Natural killer cell (primary cell): ENCODE measurements around the gene TCF4. TPM values are rescaled to one million over a fixed set of nuclear protein-coding genes. Genes with fewer than 3 reads are reported as not detected.

Experiments
- ATAC-seq, 3 donors: fragments of 150-1000 bp in 2 of 3; fragments of 200-7000 bp in 1 of 3; cut with Tn5 transposase; 1 replicate in 1 of 3; 2 replicates in 2 of 3; pipeline ENCODE4 v1.10.0; 2021; ENCODE audit warnings: mild to moderate bottlenecking in 2 of 3, moderate library complexity in 2 of 3
- DNase-seq, 2 donors: peaks; one replicate each; pipeline versions ENCODE4 v3.0.0 to v3.0.0-alpha.2; 2013 to 2021; ENCODE audit warnings: mixed read lengths in 1 of 2
- H3K27ac ChIP-seq: one replicate; pipeline ENCODE4 v1.5.1; 2013; ENCODE audit warnings: mild to moderate bottlenecking, low read length
- H3K27me3 ChIP-seq: one replicate; pipeline ENCODE4 v1.6.1; 2013; ENCODE audit warnings: low read length; ENCODE audit not compliant: control insufficient read depth, insufficient read depth
- H3K36me3 ChIP-seq: one replicate; pipeline ENCODE4 v1.6.1; 2013; ENCODE audit warnings: low read length; ENCODE audit not compliant: control insufficient read depth, insufficient read depth
- H3K4me1 ChIP-seq: one replicate; pipeline ENCODE4 v1.6.1; 2013; ENCODE audit warnings: low read length; ENCODE audit not compliant: control insufficient read depth, insufficient read depth
- H3K4me3 ChIP-seq: one replicate; pipeline ENCODE4 v1.5.1; 2013; ENCODE audit warnings: low read length
- H3K9me3 ChIP-seq: one replicate; pipeline ENCODE4 v1.6.1; 2013; ENCODE audit warnings: low read length; ENCODE audit not compliant: control insufficient read depth, insufficient read depth
- H3K27ac Mint-ChIP-seq, 2 donors: one replicate each; pipeline ENCODE4 v1.8.0; 2022; ENCODE audit warnings: mild to moderate bottlenecking in 2 of 2, mixed read lengths in 2 of 2, moderate library complexity in 1 of 2
- H3K27me3 Mint-ChIP-seq, 2 donors: one replicate each; pipeline ENCODE4 v1.8.0; 2022; ENCODE audit warnings: low read depth in 2 of 2, mixed read lengths in 2 of 2
- H3K36me3 Mint-ChIP-seq: one replicate; pipeline ENCODE4 v1.8.0; 2022; ENCODE audit warnings: mixed read lengths
- H3K4me1 Mint-ChIP-seq, 2 donors: one replicate each; pipeline ENCODE4 v1.8.0; 2022; ENCODE audit warnings: mixed read lengths in 2 of 2
- H3K4me3 Mint-ChIP-seq: one replicate; pipeline ENCODE4 v1.8.0; 2022; ENCODE audit warnings: mild to moderate bottlenecking, moderate library complexity, mixed read lengths
- H3K9me3 Mint-ChIP-seq, 2 donors: one replicate each; pipeline ENCODE4 v1.8.0; 2022; ENCODE audit warnings: mixed read lengths in 2 of 2
- WGBS: methylation state at CpG from one replicate; pipeline ENCODE4 v1.1.7; 2013; ENCODE audit warnings: missing lambda C conversion rate; ENCODE audit not compliant: insufficient coverage; 5-methylcytosine and 5-hydroxymethylcytosine counted together
- intact Hi-C: fragments of 100-400 bp; cut with micrococcal nuclease; formaldehyde crosslinking; loops from one replicate; pipeline ENCODE4 v1.14.2; 2022
- total RNA-seq, 4 donors: library from RNA; stranded (reverse); fragments of 120-200 nt in 1 of 4; gene quantifications; one replicate each; pipeline versions ENCODE4 v1.2.3 to v1.2.4, GENCODE V29; 2013 to 2022
- TF ChIP-seq, protein P1 (sequence below): fragments of 200-600 bp; IDR thresholded peaks from one replicate; pipeline ENCODE4 v1.8.0; 2022; ENCODE audit warnings: antibody characterized with exemption

The TCF4 gene
- total RNA-seq, result 10 to 100 TPM in 1 of 3 donors, 1 to 10 TPM in 2; 8.3 to 16.5 (median 9.0) TPM
- total RNA-seq (2013), result 120 TPM

DNA sequence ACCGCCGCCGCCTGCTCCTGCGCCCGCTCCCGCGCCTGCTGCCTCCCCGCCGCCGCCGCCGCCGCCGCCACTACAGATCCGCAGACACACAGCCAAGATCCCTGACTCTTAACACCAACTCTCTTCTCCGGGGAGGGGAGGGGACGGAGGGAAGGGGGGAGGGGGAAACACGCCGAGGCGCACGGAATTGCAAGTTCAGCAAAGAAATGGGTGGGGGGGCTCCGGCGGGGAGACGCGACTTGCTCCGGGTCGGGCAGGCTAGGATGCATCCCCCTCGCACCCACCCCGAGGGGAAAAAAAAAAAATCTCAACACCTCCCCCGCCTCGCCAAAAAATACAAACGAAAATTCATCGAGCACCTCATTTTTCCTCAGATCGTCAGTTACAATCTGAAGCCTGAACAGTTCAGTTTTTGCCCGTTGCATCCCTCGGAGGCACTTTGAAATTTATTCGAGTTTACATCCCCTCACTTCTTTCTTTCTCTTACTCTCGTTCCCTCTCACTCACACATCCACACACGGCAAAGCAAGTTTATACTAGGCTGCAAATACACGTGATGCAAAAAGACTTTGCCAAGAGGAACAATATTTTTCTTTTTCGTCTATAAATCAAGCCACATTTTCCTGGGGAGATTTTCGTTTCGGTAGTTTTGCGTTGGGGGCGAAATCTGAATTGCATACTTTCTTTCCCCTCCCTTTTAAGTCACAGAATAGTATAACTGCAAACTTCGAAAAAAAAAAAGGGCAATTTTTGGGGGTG lies at the start of gene TCF4:
TSS of gene TCF4 (minus strand) at position 82 of the 759 bp plus-strand sequence. CDS start 1,076 bp downstream, outside the sequence.
- Histone ChIP-seq H3K4me3 (peak within 1 kb of the TSS; percentile 68), H3K36me3 (no peaks in the 10 kb centered on the region), H3K4me1 (peaks cover 7% of the 10 kb centered on the region), H3K27ac (peak within 1 kb of the TSS; percentile 62), H3K27me3 (peaks cover 6% of the 10 kb centered on the region), H3K9me3 (no peaks in the 10 kb centered on the region)
- TF ChIP-seq, protein P1, sequence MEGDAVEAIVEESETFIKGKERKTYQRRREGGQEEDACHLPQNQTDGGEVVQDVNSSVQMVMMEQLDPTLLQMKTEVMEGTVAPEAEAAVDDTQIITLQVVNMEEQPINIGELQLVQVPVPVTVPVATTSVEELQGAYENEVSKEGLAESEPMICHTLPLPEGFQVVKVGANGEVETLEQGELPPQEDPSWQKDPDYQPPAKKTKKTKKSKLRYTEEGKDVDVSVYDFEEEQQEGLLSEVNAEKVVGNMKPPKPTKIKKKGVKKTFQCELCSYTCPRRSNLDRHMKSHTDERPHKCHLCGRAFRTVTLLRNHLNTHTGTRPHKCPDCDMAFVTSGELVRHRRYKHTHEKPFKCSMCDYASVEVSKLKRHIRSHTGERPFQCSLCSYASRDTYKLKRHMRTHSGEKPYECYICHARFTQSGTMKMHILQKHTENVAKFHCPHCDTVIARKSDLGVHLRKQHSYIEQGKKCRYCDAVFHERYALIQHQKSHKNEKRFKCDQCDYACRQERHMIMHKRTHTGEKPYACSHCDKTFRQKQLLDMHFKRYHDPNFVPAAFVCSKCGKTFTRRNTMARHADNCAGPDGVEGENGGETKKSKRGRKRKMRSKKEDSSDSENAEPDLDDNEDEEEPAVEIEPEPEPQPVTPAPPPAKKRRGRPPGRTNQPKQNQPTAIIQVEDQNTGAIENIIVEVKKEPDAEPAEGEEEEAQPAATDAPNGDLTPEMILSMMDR, result no peak
- Mint-ChIP-seq H3K27ac (peak within 1 kb of the TSS; percentile 80 to 84), H3K4me1 (peaks cover 26 to 37% of the 10 kb centered on the region in 2 donors), H3K4me3 (peak within 1 kb of the TSS; percentile 95), H3K27me3 (peaks cover 0 to 9% of the 10 kb centered on the region in 2 donors), H3K36me3 (no peaks in the 10 kb centered on the region), H3K9me3 (no peaks in the 10 kb centered on the region)
- DNase-seq (peak; percentile 51 to 54), ATAC-seq (peak in 2 of 3 donors; percentile 7 to 34)
- 0% methylated on average over 28 of the region's 46 CpGs for WGBS
- intact Hi-C loops, result loop anchor here (2.0 kb wide), 1 partner anchor 131 kb away; no protein-coding TSS in a partner anchor

DNA sequence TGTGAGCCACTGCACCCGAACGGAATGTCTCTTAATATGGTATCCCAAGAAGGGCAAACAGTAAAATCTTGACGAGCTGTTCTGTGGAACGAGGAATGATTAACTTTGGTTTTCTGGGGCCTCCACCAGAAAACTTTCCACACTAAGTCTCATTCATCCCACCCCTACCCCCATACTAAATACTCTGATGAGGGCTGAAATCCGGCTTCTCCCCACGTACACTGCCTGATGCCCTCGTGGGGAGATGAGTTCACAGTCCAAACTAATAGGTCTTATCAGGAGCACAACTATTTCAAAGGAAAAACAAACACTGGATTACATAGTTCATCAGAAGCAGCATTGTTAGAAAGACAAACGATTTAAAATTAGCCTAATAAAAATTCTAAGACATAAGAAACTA lies 49.2 kb upstream of the TCF4 start:
- peaks cover 0 to 5% of the 10 kb centered on the region in 2 donors for H3K27me3 Mint-ChIP-seq

DNA sequence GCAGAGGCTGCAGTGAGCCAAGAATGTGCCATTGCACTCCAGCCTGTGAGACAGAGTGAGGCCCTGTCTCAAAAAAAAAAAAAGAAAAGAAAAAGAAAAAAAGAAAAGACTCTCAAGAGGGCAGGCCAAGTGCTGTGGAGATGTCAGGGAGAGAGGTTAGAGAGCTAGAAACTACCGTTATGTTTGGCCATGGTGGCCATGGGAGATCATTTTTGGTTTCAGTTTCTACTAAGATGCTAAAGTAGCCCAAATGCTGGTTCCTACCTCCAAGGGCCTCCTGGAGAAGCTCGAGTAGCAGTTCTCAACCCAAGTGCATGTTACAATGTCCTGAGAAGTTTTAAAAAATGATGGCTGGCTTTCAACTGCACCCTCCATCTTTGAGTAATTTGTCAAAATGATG lies 47.4 kb upstream of the TCF4 start:
- Histone ChIP-seq H3K27ac (no peak overlapping the region), H3K4me1 (no peaks in the 10 kb centered on the region), H3K9me3 (no peaks in the 10 kb centered on the region), H3K36me3 (no peaks in the 10 kb centered on the region), H3K27me3 (no peaks in the 10 kb centered on the region), H3K4me3 (no peak overlapping the region)
- ATAC-seq (no peak), DNase-seq (no peak)
- Mint-ChIP-seq H3K4me1 (no peaks in the 10 kb centered on the region), H3K9me3 (peaks cover 0 to 3% of the 10 kb centered on the region in 2 donors), H3K4me3 (no peak overlapping the region), H3K27ac (no peak overlapping the region), H3K27me3 (no peaks in the 10 kb centered on the region), H3K36me3 (no peaks in the 10 kb centered on the region)
- whole genome bisulfite sequencing, result 33% methylated on average over 2 of the region's 2 CpGs
- TF ChIP-seq, protein P1, result no peak
- intact Hi-C loops, result no loop called here

More for the DNA sequence above, 49.2 kb upstream of the TCF4 start:
- H3K4me3 ChIP-seq, result no peak overlapping the region
- no peaks in the 10 kb centered on the region for H3K9me3 ChIP-seq
- Mint-ChIP-seq H3K9me3 (peaks cover 5% of the 10 kb centered on the region in 2 donors), H3K4me3 (no peak overlapping the region), H3K36me3 (no peaks in the 10 kb centered on the region), H3K4me1 (no peaks in the 10 kb centered on the region), H3K27ac (no peak overlapping the region)
- intact Hi-C loops, result no loop called here
- H3K4me1 ChIP-seq, result no peaks in the 10 kb centered on the region
- no peaks in the 10 kb centered on the region for H3K36me3 ChIP-seq
- no peak overlapping the region for H3K27ac ChIP-seq
- TF ChIP-seq, protein P1, result no peak
- H3K27me3 ChIP-seq, result no peaks in the 10 kb centered on the region
- ATAC-seq (no peak), DNase-seq (no peak)
- WGBS, result 91% methylated on average over 7 of the region's 8 CpGs
